GM21825 (cell line): ENCODE results near the gene CFDP1.
"Not testable (repeated sequence)": the region's sequence is repeated elsewhere in the genome, so short reads cannot be mapped to it uniquely, and the experiment has no call there.

Source experiments
- ATAC-seq: cut with Tn5 transposase; IDR thresholded peaks from one replicate; pipeline ENCODE4 v1.9.1; 2021; ENCODE audit warnings: mild to moderate bottlenecking, moderate library complexity; ENCODE audit not compliant: unreplicated experiment

Gene CFDP1

GRCh38 chr16:75459691-75460090, 26.4 kb upstream of the CFDP1 start:
- ATAC-seq: no peak

GRCh38 chr16:75458439-75458838, 25.1 kb upstream of the CFDP1 start:
- ATAC-seq: no peak

GRCh38 chr16:75458029-75458428, 24.7 kb upstream of the CFDP1 start:
- ATAC-seq: no peak

GRCh38 chr16:75457485-75458021, 24.2 kb upstream of the CFDP1 start:
- no peak for ATAC-seq

- no peak for ATAC-seq
Measured at GRCh38 chr16:75456971-75457370, 23.7 kb upstream of the CFDP1 start.

GRCh38 chr16:75456486-75456885, 23.2 kb upstream of the CFDP1 start:
- ATAC-seq: not testable (repeated sequence)

- no peak for ATAC-seq
Measured at GRCh38 chr16:75455677-75456076, 22.4 kb upstream of the CFDP1 start.

GRCh38 chr16:75452464-75453190, 19.3 kb upstream of the CFDP1 start:
- no peak for ATAC-seq

GRCh38 chr16:75446416-75446815, 13.1 kb upstream of the CFDP1 start:
- ATAC-seq: no peak

GRCh38 chr16:75445298-75445697, 12.0 kb upstream of the CFDP1 start:
- no peak for ATAC-seq

- ATAC-seq: no peak
Measured at GRCh38 chr16:75443298-75443697, 10.0 kb upstream of the CFDP1 start.

- peak; percentile 60 for ATAC-seq
Measured at GRCh38 chr16:75433732-75434413, 570 bp upstream of the CFDP1 start.

- ATAC-seq: no peak
Measured at GRCh38 chr16:75429621-75430403, 3.5 kb downstream of the CFDP1 start.

GRCh38 chr16:75426524-75426923, 6.8 kb downstream of the CFDP1 start:
- not testable (repeated sequence) for ATAC-seq

- not testable (repeated sequence) for ATAC-seq
Measured at GRCh38 chr16:75424105-75424762, 9.1 kb downstream of the CFDP1 start.

- no peak for ATAC-seq
Measured at GRCh38 chr16:75423723-75424104, 9.6 kb downstream of the CFDP1 start.

- no peak for ATAC-seq
Measured at GRCh38 chr16:75421820-75422126, 11.5 kb downstream of the CFDP1 start.

- peak; percentile 91 for ATAC-seq
Measured at GRCh38 chr16:75420987-75421819, 12.1 kb downstream of the CFDP1 start.

- ATAC-seq: no peak
Measured at GRCh38 chr16:75416904-75417565, 16.3 kb downstream of the CFDP1 start.
